AG09319 (cell line): Measurements from ENCODE around the gene RNF182.
"Not testable (repeated sequence)": the region's sequence is repeated elsewhere in the genome, so short reads cannot be mapped to it uniquely, and the experiment has no call there.

ENCODE experiments used
- DNase-seq: peaks from one replicate; pipeline ENCODE4 v3.0.0-alpha.2; 2010; ENCODE audit warnings: low read depth; ENCODE audit errors: extremely low read depth
- TF ChIP-seq, protein P1 (sequence below): IDR thresholded peaks from 2 replicates; pipeline ENCODE4 v1.5.1; 2011; ENCODE audit warnings: low read depth, mild to moderate bottlenecking, inconsistent platforms, low read length, moderate library complexity

The RNF182 gene

GRCh38 chr6:13924949-13925881, at the start of gene RNF182:
RNF182 (plus strand) TSS chr6:13924952; CDS start chr6:13977120, 52,168 bp downstream.
- TF ChIP-seq, protein P1, sequence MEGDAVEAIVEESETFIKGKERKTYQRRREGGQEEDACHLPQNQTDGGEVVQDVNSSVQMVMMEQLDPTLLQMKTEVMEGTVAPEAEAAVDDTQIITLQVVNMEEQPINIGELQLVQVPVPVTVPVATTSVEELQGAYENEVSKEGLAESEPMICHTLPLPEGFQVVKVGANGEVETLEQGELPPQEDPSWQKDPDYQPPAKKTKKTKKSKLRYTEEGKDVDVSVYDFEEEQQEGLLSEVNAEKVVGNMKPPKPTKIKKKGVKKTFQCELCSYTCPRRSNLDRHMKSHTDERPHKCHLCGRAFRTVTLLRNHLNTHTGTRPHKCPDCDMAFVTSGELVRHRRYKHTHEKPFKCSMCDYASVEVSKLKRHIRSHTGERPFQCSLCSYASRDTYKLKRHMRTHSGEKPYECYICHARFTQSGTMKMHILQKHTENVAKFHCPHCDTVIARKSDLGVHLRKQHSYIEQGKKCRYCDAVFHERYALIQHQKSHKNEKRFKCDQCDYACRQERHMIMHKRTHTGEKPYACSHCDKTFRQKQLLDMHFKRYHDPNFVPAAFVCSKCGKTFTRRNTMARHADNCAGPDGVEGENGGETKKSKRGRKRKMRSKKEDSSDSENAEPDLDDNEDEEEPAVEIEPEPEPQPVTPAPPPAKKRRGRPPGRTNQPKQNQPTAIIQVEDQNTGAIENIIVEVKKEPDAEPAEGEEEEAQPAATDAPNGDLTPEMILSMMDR, result no peak
- no peak for DNase-seq

DNA sequence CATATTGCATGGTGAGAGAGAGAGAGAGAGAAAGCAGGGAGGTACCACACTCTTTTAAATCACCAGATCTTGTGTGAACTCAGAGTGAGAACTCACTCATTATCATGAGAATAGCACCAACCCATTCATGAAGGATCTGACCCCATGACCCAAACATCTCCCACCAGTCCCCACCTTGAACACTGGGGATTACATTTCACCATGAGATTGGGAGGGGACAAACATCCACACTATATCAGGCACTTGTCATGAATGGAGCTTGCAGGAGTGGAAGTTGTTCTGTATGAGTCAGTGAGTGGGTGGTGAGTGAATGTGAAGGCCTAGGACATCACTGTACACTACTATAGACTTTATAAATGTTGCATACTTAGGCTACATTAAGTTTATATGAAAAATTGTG, 47.7 kb upstream of the RNF182 start:
- TF ChIP-seq, protein P1, result no peak
- DNase-seq, result no peak

GRCh38 chr6:13880061-13880663, 44.6 kb upstream of the RNF182 start:
- not testable (repeated sequence) for DNase-seq

GRCh38 chr6:13881621-13882165, 43.1 kb upstream of the RNF182 start:
- TF ChIP-seq, protein P1, result no peak

GRCh38 chr6:13883966-13884365, 40.8 kb upstream of the RNF182 start:
- TF ChIP-seq, protein P1, result no peak
- no peak for DNase-seq

More at GRCh38 chr6:13881621-13882165, 43.1 kb upstream of the RNF182 start:
- no peak for DNase-seq

- no peak for DNase-seq
- TF ChIP-seq, protein P1, result no peak
Observed at GRCh38 chr6:13884397-13884796, 40.4 kb upstream of the RNF182 start.

GRCh38 chr6:13885601-13886000, 39.2 kb upstream of the RNF182 start:
- DNase-seq, result no peak
- TF ChIP-seq, protein P1, result no peak
